OCI-LY3 (cell line): ENCODE measurements around the gene JMJD6.
A peak's percentile ranks its signal among the peaks of the same experiment; 100 is the strongest.

Source experiments
- H2AFZ ChIP-seq: fragments of 200-600, 300-600 bp; shearing (Covaris generic); 2 replicates; pipeline ENCODE4 v1.6.0; 2014; ENCODE audit warnings: antibody characterized with exemption, low read depth, low read length
- H3K27ac ChIP-seq: fragments of 200-600, 300-600 bp; sonication (generic); 2 replicates; pipeline ENCODE4 v1.5.1; 2014; ENCODE audit warnings: mild to moderate bottlenecking, low read length, moderate library complexity, mixed read lengths
- H3K27me3 ChIP-seq: fragments of 200-600, 300-600 bp; sonication (generic); 2 replicates; pipeline ENCODE4 v1.6.1; 2014; ENCODE audit warnings: low read depth, low read length, mixed read lengths
- H3K36me3 ChIP-seq: fragments of 200-600, 300-600 bp; sonication (generic); replicated peaks from 2 replicates; pipeline ENCODE3; 2014; ENCODE audit warnings: low read depth, low read length, mixed read lengths
- H3K4me1 ChIP-seq: fragments of 300-600, 200-600 bp; sonication (generic); 2 replicates; pipeline ENCODE4 v1.6.1; 2014; ENCODE audit warnings: low read length, mixed read lengths
- H3K4me2 ChIP-seq: fragments of 200-600, 300-600 bp; sonication (generic); 2 replicates; pipeline ENCODE4 v1.6.1; 2014; ENCODE audit warnings: low read length, mixed read lengths
- H3K4me3 ChIP-seq: fragments of 300-600, 200-600 bp; sonication (generic); 2 replicates; pipeline ENCODE4 v1.5.1; 2014; ENCODE audit warnings: antibody characterized with exemption, mild to moderate bottlenecking, low read length, moderate library complexity
- H3K79me2 ChIP-seq: fragments of 300-600, 200-600 bp; shearing (Covaris generic); 2 replicates; pipeline ENCODE4 v1.6.1; 2014; ENCODE audit warnings: mild to moderate bottlenecking, low read length, mixed read lengths
- H3K9ac ChIP-seq: fragments of 300-600, 200-600 bp; shearing (Covaris generic); 2 replicates; pipeline ENCODE4 v1.6.0; 2014; ENCODE audit warnings: mild to moderate bottlenecking, low read length, moderate library complexity
- H3K9me3 ChIP-seq: fragments of 200-600, 300-600 bp; shearing (Covaris generic); 2 replicates; pipeline ENCODE4 v1.6.1; 2014; ENCODE audit warnings: low read length, mixed read lengths; ENCODE audit not compliant: insufficient read depth
- H4K20me1 ChIP-seq: fragments of 200-600, 300-600 bp; sonication (generic); 2 replicates; pipeline ENCODE4 v1.6.1; 2016; ENCODE audit warnings: low read length, mixed read lengths; ENCODE audit not compliant: insufficient read depth
- CTCF ChIP-seq: fragments of 200-600, 300-600 bp; sonication (generic); IDR thresholded peaks from 2 replicates; pipeline ENCODE4 v1.5.1; 2014; ENCODE audit warnings: antibody characterized with exemption, low read length, low read depth
- EZH2phosphoT487 ChIP-seq: fragments of 200-600 bp; shearing (Covaris generic); IDR thresholded peaks from 2 replicates; pipeline ENCODE4 v1.6.1; 2018; ENCODE audit warnings: antibody characterized with exemption, mixed run types, low read depth

Gene JMJD6

GRCh38 chr17:76757256-76757655, 30.9 kb upstream of the JMJD6 start:
- H3K9me3 ChIP-seq, result no peaks in the 10 kb centered on the region
- H3K36me3 ChIP-seq, result no peaks in the 10 kb centered on the region
- no peak overlapping the region for H3K9ac ChIP-seq
- no peak overlapping the region for H3K27ac ChIP-seq
- no peak overlapping the region for H3K4me2 ChIP-seq
- no peak overlapping the region for H3K4me3 ChIP-seq
- TF ChIP-seq EZH2phosphoT487 (no peak), CTCF (no peak)
- peaks cover 14% of the 10 kb centered on the region for H3K4me1 ChIP-seq
- no peaks in the 10 kb centered on the region for H4K20me1 ChIP-seq
- no peaks in the 10 kb centered on the region for H3K79me2 ChIP-seq
- H3K27me3 ChIP-seq, result no peaks in the 10 kb centered on the region
- no peak overlapping the region for H2AFZ ChIP-seq

DNA sequence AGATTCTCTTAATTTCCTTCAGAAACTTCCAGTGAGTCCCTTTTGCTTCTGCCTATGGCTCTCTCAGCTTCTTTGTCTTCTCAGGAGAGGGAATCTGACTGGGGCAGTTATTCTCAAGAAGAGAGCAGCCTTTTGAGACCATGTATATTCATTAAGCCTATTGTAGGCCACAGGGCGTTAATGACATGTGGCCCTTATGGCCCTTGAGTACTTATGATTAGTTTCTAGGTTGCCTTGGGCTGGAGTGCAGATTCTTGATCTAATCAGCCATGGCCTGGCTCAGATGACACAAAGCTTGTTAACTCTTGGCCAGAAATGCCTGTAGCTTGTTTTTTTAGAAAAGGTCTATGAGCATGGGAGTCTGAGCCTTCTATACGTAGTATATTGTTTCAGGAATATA, 28.9 kb upstream of the JMJD6 start:
- TF ChIP-seq CTCF (no peak), EZH2phosphoT487 (no peak)
- H3K27me3 ChIP-seq, result no peaks in the 10 kb centered on the region

DNA sequence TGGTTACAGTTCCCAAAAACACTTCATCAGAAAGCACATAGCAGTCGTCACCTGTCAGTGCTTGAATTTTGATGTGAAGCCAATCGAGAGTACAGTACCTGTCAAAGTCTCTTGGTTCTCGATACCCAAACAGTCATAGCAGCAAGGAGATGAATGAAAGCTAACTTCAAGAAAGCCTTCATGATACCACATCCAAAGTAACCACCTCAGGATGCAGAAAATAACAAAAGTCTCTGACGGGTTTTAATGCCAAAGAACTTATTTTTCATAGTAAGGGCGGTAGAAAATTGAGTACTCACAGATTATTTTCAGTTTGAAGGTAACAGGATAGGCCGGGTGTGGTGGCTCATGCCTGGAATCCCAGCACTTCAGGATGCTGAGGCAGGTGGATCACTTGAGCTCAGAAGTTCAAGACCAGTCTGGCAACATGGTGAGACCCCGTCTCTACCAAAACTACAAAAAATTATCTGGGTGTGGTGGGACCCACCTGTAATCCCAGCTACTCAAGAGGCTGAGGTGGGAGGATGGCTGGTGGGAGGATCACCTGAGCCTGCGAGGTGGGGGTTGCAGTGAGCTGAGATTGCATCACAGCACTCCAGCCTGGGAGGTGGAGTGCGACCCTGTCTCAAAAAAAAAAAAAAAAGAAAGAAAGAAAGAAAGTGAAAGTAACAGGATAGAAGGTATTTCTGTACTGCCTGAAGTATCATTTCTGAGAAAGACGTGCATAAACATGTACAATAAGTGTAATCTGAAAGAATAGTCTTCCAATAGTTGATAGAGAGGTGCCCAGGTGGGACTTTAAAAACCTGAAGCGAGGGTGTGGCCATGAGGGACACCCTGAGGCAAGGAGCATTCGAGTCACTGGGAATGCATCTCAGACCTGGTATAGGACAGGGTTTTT, 26.9 kb upstream of the JMJD6 start:
- peaks cover 14% of the 10 kb centered on the region for H3K4me1 ChIP-seq
- no peaks in the 10 kb centered on the region for H3K27me3 ChIP-seq
- H3K9me3 ChIP-seq, result no peaks in the 10 kb centered on the region
- no peaks in the 10 kb centered on the region for H3K36me3 ChIP-seq
- H3K4me2 ChIP-seq, result peak overlapping the region; percentile 54
- no peak overlapping the region for H3K4me3 ChIP-seq
- H3K27ac ChIP-seq, result no peak overlapping the region
- no peaks in the 10 kb centered on the region for H3K79me2 ChIP-seq
- no peak overlapping the region for H3K9ac ChIP-seq
- H2AFZ ChIP-seq, result no peak overlapping the region
- no peak for TF ChIP-seq EZH2phosphoT487
- no peak for TF ChIP-seq CTCF
- no peaks in the 10 kb centered on the region for H4K20me1 ChIP-seq

More for the DNA sequence above, 28.9 kb upstream of the JMJD6 start:
- Histone ChIP-seq H3K9ac (no peak overlapping the region), H3K4me3 (no peak overlapping the region), H2AFZ (no peak overlapping the region), H3K4me2 (no peak overlapping the region), H3K4me1 (peaks cover 14% of the 10 kb centered on the region), H3K9me3 (no peaks in the 10 kb centered on the region), H3K27ac (no peak overlapping the region), H3K36me3 (no peaks in the 10 kb centered on the region), H3K79me2 (no peaks in the 10 kb centered on the region), H4K20me1 (no peaks in the 10 kb centered on the region)

- Histone ChIP-seq H2AFZ (no peak overlapping the region), H3K9me3 (no peaks in the 10 kb centered on the region), H3K27ac (no peak overlapping the region), H3K36me3 (no peaks in the 10 kb centered on the region), H4K20me1 (no peaks in the 10 kb centered on the region), H3K27me3 (no peaks in the 10 kb centered on the region), H3K4me2 (no peak overlapping the region), H3K4me3 (no peak overlapping the region), H3K4me1 (peaks cover 14% of the 10 kb centered on the region), H3K9ac (no peak overlapping the region), H3K79me2 (no peaks in the 10 kb centered on the region)
- TF ChIP-seq EZH2phosphoT487 (no peak), CTCF (no peak)
Measured at GRCh38 chr17:76752006-76752405, 25.6 kb upstream of the JMJD6 start.
